ENCODE data around the gene HOXB5.

The HOXB5 gene

DNA sequence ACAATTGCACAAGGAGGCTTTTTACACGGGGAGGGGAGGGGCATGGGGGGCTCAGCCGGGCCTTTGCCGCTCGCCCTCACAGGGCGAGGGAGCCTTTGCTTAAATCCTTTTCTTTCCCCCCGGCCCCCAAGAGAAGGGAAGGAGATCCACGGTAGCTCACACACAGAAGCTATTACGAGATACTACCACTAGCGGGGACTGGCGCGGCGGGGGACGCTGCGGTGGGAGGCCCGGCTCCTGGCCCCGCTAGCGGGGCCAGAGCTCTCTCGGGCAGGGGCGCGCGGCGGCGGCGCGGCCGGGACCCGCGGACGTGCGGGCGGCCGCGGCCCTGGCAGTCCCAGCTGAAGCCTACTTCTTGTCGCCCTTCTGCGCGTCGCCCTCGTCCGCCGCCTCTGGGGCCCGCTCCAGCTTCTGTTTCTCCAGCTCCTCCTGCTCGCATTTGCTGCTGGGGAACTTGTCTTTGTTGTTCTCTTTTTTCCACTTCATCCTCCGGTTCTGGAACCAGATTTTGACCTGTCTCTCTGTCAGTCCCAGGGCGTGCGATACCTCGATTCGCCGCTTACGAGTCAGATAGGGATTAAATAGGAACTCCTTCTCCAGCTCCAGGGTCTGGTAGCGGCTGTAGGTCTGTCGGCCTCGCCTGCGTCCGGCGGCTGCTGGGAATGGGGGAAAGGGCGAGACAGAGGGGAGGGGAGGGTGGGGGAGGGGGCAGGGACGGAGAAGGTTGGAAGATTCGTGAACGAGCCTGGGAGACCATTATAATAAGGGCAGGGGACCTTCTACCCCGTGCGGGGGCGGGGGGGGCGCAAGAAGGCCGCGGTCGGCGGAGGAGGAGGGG is 19.5 kb upstream of the HOXB5 start:
- peaks cover 99% of the 10 kb centered on the region for H3K27me3 ChIP-seq (ENCODE audit: insufficient read depth, low read length)
- no peak overlapping the region for H2AFZ ChIP-seq (ENCODE audit: low read length, unreplicated experiment)
- H3K4me1 ChIP-seq (ENCODE audit: control insufficient read depth, insufficient read depth, low read length, unreplicated experiment) = no peaks in the 10 kb centered on the region
- H3K79me2 ChIP-seq (ENCODE audit: control insufficient read depth, insufficient read depth, low read length, unreplicated experiment) = no peaks in the 10 kb centered on the region
- no peaks in the 10 kb centered on the region for H3K36me3 ChIP-seq (ENCODE audit: insufficient read depth, low read length)
- H3K27ac ChIP-seq (ENCODE audit: low read depth, low read length) = no peak overlapping the region
- H3K4me3 ChIP-seq (ENCODE audit: low read depth, low read length) = peak overlapping the region; percentile 25; the same call in 1 of the 2 replicates

DNA sequence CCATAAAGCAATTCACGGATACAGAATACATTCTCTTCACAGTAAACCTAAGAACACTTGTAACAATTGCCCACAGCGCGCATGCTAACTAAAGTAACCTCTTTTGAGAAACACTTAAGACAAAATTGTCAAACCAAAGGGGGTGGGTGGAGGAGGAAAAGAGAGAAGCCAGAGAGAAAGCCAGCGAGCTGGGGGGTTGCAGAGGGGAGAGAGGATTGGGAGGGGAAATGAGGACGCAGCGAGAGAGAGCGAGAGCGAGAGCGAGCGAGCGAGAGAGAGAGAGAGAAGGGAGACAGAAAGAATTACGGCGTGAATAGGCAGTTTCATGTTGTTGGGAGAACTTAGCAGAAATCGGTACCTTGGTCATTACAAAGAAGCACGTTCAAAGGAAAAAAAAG is 18.9 kb upstream of the HOXB5 start:
- Histone ChIP-seq H3K4me1 (ENCODE audit: control insufficient read depth, insufficient read depth, low read length, unreplicated experiment) (no peaks in the 10 kb centered on the region), H3K27me3 (ENCODE audit: insufficient read depth, low read length) (peaks cover 98% of the 10 kb centered on the region), H3K4me3 (ENCODE audit: low read depth, low read length) (no peak overlapping the region), H3K36me3 (ENCODE audit: insufficient read depth, low read length) (no peaks in the 10 kb centered on the region), H3K27ac (ENCODE audit: low read depth, low read length) (no peak overlapping the region), H3K79me2 (ENCODE audit: control insufficient read depth, insufficient read depth, low read length, unreplicated experiment) (no peaks in the 10 kb centered on the region), H2AFZ (ENCODE audit: low read length, unreplicated experiment) (no peak overlapping the region)

DNA sequence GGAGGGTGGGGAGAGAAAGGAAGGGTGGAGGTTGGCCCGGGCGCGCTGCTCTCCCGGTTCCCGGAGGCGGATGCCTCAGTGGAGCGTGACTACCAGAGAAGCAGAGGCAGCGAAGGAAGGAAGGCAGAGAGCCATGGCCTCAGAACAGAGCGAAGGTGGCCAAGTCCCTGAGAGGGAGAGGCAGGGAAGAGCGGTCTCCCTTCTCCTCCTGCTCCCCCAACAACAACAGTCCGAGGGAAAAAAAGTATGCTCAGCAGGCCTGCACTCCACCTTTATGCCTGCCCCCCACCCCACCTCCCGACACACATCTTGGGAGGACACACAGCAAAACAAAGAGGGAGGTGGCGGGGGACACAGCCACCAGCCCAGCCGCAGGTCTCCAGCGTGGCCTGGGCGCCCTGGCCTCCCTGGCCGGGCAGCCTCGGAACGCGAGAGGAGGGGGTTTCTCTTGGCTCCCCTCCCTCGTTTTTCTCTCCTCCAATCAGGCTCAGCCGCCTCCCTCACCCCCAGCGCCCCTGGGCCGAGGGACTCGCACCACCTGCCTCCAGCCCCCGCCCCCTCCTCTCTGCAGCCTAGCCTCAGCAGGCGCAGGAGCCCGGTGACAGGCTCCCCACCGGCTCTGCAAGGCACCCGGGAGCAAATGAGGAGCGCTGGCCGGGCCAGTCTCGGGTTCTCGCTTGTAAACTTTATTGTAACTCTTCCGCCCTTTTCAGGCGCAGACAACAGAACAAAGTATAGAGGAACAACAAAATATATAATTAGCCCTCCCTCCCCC is 18.3 kb upstream of the HOXB5 start:
- H3K4me3 ChIP-seq (ENCODE audit: low read depth, low read length) = no peak overlapping the region
- no peak overlapping the region for H3K27ac ChIP-seq (ENCODE audit: low read depth, low read length)
- no peak overlapping the region for H2AFZ ChIP-seq (ENCODE audit: low read length, unreplicated experiment)
- no peaks in the 10 kb centered on the region for H3K79me2 ChIP-seq (ENCODE audit: control insufficient read depth, insufficient read depth, low read length, unreplicated experiment)
- no peaks in the 10 kb centered on the region for H3K36me3 ChIP-seq (ENCODE audit: insufficient read depth, low read length)
- no peaks in the 10 kb centered on the region for H3K4me1 ChIP-seq (ENCODE audit: control insufficient read depth, insufficient read depth, low read length, unreplicated experiment)
- peaks cover 98% of the 10 kb centered on the region for H3K27me3 ChIP-seq (ENCODE audit: insufficient read depth, low read length)

DNA sequence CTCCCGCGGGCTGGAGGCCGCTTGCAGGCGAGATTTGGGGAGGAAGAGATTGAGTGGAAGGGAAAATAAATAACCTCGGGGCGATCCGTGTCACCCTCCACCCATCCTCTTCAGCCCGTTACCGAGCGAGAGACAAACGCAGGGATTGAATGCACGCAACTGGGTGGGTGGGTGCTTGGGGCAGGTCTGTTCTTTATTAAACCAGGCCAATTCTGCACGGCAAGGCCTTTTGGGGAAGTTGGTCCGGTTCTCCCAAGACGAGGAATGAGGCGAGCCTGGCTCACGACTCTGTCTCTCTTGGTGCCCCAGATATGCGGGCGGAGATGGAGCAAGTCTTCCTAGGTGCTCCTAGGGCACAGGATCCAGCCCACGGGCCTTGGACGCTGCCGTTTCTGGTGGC is 17.6 kb upstream of the HOXB5 start:
- H3K4me1 ChIP-seq (ENCODE audit: control insufficient read depth, insufficient read depth, low read length, unreplicated experiment) = no peaks in the 10 kb centered on the region
- no peak overlapping the region for H3K27ac ChIP-seq (ENCODE audit: low read depth, low read length)
- peaks cover 98% of the 10 kb centered on the region for H3K27me3 ChIP-seq (ENCODE audit: insufficient read depth, low read length)
- no peaks in the 10 kb centered on the region for H3K79me2 ChIP-seq (ENCODE audit: control insufficient read depth, insufficient read depth, low read length, unreplicated experiment)
- no peak overlapping the region for H2AFZ ChIP-seq (ENCODE audit: low read length, unreplicated experiment)
- no peaks in the 10 kb centered on the region for H3K36me3 ChIP-seq (ENCODE audit: insufficient read depth, low read length)
- H3K4me3 ChIP-seq (ENCODE audit: low read depth, low read length) = no peak overlapping the region

DNA sequence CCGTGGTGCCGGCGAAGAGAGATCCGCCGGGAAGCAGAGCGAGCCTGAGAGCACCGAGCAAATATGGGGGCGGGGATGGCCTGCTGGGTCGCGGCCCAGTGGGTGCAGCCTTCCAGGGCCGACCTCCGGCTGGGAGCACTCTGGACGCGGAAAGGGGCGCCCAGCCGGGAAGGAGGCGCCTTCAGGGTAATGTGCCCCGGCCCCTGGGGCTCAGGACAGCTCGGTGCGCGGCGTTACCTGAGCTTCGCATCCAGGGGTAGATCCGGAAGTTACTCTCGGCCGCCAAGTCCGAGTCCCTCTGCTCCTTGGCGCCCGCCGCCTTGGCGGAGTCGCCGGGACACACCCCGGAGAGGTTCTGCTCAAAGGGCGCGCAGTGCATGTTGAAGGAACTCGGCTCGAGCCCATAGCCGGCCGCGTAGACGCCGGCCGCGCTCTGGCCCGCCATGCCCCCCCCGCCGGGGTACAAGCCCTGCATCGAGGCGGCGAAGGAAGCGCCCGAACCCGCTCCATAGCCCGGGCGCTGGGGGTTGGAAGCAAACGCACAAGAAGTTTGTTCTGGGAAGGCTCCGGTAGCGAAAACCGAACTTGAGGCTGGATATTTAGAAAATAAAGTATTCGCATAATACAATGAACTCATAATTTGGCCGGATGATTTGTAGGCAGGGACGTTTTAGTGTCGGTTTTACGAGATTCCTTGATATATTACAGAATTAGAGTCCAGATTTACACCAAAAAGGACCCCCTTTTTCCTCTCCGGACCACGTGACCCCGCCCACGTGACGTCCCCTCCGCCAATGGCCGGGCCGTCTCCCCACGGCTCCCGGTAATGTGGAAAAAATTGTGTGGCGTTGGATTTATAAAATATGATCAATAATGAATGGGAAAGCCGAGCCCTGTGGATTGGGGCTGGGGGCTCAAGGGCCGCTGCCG is 17.0 kb upstream of the HOXB5 start, which contains the start of gene HOXB7:
Gene HOXB7, minus strand, starts transcription at position 736 of the 930 bp plus-strand sequence. Its CDS starts 99 bp downstream, at position 637.
- H3K36me3 ChIP-seq (ENCODE audit: insufficient read depth, low read length) = no peaks in the 10 kb centered on the region
- no peak within 1 kb of the TSS for H3K27ac ChIP-seq (ENCODE audit: low read depth, low read length)
- H3K4me1 ChIP-seq (ENCODE audit: control insufficient read depth, insufficient read depth, low read length, unreplicated experiment) = no peaks in the 10 kb centered on the region
- H2AFZ ChIP-seq (ENCODE audit: low read length, unreplicated experiment) = no peak within 1 kb of the TSS
- H3K27me3 ChIP-seq (ENCODE audit: insufficient read depth, low read length) = peaks cover 98% of the 10 kb centered on the region
- H3K4me3 ChIP-seq (ENCODE audit: low read depth, low read length) = 0 out of 2 replicates have a peak within 1 kb of the TSS, but pooled peaks have one; percentile 17
- no peaks in the 10 kb centered on the region for H3K79me2 ChIP-seq (ENCODE audit: control insufficient read depth, insufficient read depth, low read length, unreplicated experiment)

DNA sequence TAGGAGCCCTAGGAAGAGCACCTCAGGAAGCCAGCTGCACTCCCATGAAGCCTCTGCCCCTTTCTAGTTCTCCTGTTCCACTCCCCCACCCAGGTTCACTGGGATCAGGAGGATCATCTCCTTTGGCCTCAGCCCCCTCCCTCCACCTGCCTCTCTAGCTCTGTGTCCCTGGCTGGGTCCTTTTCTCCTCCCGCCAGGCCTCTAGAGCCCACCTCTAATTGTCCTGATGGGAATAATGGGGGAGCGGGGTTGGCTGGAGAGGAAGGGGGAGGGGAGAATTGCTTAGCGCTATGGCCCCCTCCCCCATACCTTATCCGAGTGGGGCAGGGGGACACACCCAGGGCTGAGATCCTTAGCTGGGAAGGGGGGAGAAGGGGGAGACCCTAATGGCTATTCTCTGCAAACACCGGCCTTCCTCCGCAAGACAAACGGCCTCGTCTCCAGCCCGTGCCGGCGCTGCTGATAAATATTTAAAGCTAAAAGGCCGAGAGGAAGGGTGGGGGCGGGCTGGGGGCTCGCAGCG is 16.2 kb upstream of the HOXB5 start:
- Histone ChIP-seq H3K27ac (ENCODE audit: low read depth, low read length) (no peak overlapping the region), H2AFZ (ENCODE audit: low read length, unreplicated experiment) (no peak overlapping the region), H3K4me1 (ENCODE audit: control insufficient read depth, insufficient read depth, low read length, unreplicated experiment) (no peaks in the 10 kb centered on the region)

DNA sequence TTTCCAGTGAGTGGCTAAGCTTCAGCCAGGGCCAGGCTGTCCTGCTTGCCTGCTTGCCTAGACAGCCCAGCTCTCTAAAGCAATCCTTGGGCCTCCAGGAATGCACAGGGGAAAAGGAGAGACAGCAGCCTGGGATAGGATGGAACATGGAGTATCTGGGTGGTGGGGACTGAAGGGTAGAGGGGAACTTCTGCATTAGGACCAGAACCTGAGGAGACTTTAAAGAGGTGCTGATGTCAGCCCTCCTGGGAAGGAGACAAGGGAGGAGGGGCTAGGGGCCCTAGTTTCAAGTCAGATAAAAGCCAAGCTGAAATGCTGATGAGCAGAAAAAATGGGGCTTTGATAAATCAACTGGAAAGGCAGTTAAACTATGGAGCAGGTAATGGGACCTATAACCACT is 15.5 kb upstream of the HOXB5 start:
- Histone ChIP-seq H3K27ac (ENCODE audit: low read depth, low read length) (no peak overlapping the region), H2AFZ (ENCODE audit: low read length, unreplicated experiment) (no peak overlapping the region), H3K4me1 (ENCODE audit: control insufficient read depth, insufficient read depth, low read length, unreplicated experiment) (no peaks in the 10 kb centered on the region), H3K79me2 (ENCODE audit: control insufficient read depth, insufficient read depth, low read length, unreplicated experiment) (no peaks in the 10 kb centered on the region), H3K4me3 (ENCODE audit: low read depth, low read length) (no peak overlapping the region), H3K36me3 (ENCODE audit: insufficient read depth, low read length) (no peaks in the 10 kb centered on the region), H3K27me3 (ENCODE audit: insufficient read depth, low read length) (peaks cover 98% of the 10 kb centered on the region)

More for the DNA sequence above, 16.2 kb upstream of the HOXB5 start:
- Histone ChIP-seq H3K36me3 (ENCODE audit: insufficient read depth, low read length) (no peaks in the 10 kb centered on the region), H3K4me3 (ENCODE audit: low read depth, low read length) (no peak overlapping the region), H3K27me3 (ENCODE audit: insufficient read depth, low read length) (peaks cover 98% of the 10 kb centered on the region), H3K79me2 (ENCODE audit: control insufficient read depth, insufficient read depth, low read length, unreplicated experiment) (no peaks in the 10 kb centered on the region)

DNA sequence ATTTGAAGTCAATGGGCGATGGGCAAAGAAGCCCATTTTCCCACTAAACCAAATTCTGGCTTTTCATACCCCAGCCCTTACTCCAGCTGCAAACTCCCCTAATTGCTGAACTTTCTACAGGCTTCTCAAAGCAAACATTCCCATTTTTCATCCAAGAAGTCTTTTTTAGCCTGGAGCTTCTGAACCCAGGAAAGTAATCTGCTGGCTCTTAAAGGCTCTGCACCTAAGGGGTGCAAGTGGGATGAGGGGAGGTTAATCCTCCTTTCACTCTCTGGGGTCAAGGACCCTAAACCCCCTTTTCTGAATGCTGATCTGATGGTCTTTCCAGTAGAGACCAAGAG is 14.9 kb upstream of the HOXB5 start:
- Histone ChIP-seq H3K27me3 (ENCODE audit: insufficient read depth, low read length) (peaks cover 98% of the 10 kb centered on the region), H3K4me3 (ENCODE audit: low read depth, low read length) (no peak overlapping the region), H3K27ac (ENCODE audit: low read depth, low read length) (no peak overlapping the region)

DNA sequence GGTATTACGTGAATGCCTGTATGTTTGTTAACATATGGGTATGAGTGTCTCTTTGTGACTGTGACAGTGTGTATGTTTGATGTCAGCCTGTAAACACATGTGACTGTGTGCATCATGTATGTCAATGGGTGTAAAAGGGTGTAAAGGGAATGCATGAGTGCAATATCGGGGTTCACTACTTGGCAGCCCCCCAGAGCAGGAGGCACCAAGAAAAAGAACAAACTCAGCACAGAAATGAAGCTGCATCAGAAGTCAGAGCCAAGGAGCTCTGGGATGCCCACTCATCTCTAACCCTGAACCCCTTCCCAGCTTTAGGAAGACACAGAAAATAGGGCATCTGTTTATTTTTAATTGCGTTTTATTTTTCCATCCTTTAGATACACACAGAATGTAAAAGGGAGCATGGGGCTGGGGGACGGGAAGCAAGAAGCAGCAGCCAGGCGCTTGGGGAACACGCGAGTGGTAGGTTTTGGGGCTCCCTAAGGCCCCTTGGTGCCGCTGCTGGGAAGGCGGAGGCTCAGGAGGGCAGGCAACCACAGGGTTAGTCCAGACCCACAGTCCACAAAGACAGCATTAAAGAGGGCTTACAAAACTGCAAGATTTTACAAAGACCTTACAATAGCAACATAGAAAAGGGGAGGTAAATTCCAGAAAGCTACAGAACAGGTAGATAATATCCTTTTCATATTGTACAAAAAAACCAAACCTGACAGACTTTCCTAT is 13.5 kb upstream of the HOXB5 start:
- Histone ChIP-seq H3K79me2 (ENCODE audit: control insufficient read depth, insufficient read depth, low read length, unreplicated experiment) (no peaks in the 10 kb centered on the region), H3K4me3 (ENCODE audit: low read depth, low read length) (no peak overlapping the region), H3K27ac (ENCODE audit: low read depth, low read length) (no peak overlapping the region), H2AFZ (ENCODE audit: low read length, unreplicated experiment) (no peak overlapping the region), H3K4me1 (ENCODE audit: control insufficient read depth, insufficient read depth, low read length, unreplicated experiment) (no peaks in the 10 kb centered on the region), H3K36me3 (ENCODE audit: insufficient read depth, low read length) (no peaks in the 10 kb centered on the region), H3K27me3 (ENCODE audit: insufficient read depth, low read length) (peaks cover 98% of the 10 kb centered on the region)

More for the DNA sequence above, 14.9 kb upstream of the HOXB5 start:
- Histone ChIP-seq H3K79me2 (ENCODE audit: control insufficient read depth, insufficient read depth, low read length, unreplicated experiment) (no peaks in the 10 kb centered on the region), H3K4me1 (ENCODE audit: control insufficient read depth, insufficient read depth, low read length, unreplicated experiment) (no peaks in the 10 kb centered on the region), H3K36me3 (ENCODE audit: insufficient read depth, low read length) (no peaks in the 10 kb centered on the region), H2AFZ (ENCODE audit: low read length, unreplicated experiment) (no peak overlapping the region)
